ENCODE results near the gene TMPRSS6.

TMPRSS6 gene

DNA sequence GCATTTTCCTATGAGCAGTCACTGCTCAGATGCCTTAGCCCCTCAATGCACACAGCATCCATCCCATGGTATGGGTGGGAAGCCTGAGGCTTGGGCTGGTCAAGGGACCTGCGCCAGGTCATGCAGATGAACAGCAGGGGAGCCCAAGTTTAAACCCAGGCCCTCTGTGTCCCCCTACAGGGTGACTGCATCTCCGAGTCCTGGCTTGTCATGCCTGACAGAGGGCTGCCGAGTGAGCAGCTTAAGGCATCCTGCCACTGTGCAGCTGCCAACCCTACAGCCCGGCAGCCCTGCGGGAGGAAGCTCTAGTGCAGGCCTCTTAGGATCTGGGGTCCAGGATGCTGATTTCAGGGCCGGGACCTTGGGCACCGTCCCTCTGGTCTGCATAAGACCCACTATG lies 30.2 kb upstream of the TMPRSS6 start:
- no peak for DNase-seq

GRCh38 chr22:37138849-37139561 lies 29.5 kb upstream of the TMPRSS6 start:
- DNase-seq = no peak

- no peak for DNase-seq
Observed at GRCh38 chr22:37137903-37138665, 28.6 kb upstream of the TMPRSS6 start.

GRCh38 chr22:37137131-37137530 lies 27.6 kb upstream of the TMPRSS6 start:
- DNase-seq = no peak

DNA sequence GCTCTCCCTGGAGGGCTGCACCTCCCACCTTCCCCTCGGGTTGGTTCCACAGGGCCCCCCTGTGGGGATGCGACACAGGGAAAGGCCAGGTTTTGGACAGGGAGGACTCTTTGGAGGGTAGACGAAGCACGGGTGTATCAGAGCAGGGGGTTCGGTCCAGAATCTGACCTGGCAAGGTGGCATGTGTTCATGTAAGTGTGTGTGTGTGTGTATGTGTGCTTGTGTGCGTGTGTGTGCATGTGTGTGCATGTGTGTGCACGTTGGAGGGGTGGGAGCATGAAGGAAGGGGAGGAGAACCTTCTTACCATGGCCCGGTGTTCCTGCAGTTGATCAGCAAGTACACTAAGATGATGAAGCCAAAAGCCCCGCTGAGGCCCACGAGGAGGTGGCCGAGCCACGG lies 25.5 kb upstream of the TMPRSS6 start:
- no peak for DNase-seq

- DNase-seq = no peak
Observed at GRCh38 chr22:37133304-37134018, 23.9 kb upstream of the TMPRSS6 start.

DNA sequence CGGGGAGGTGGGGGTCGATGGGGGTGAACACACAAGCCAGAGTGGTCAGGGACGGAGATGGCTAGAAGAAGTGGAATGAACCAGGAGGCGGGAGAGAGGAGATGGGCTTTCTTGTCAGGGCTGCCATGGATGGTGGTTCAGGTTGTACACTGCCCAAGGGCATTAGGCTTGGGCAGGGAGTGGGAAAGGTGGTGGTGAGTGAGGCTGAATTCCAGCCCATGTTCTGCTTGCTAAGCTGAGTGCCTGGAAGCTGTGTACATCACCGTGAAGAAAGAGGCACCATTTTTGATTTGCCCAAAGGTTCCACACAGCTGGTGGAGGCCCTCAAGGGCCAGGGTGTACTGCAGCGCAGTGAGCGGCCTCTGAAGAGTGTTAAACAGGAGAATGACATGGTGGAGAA lies 23.3 kb upstream of the TMPRSS6 start:
- DNase-seq = no peak

GRCh38 chr22:37129866-37130441 lies 20.4 kb upstream of the TMPRSS6 start:
- DNase-seq = no peak

GRCh38 chr22:37128555-37129281 lies 19.2 kb upstream of the TMPRSS6 start:
- no peak for DNase-seq

- no peak for DNase-seq
Observed at GRCh38 chr22:37127350-37127878, 17.9 kb upstream of the TMPRSS6 start.

- DNase-seq = no peak
Observed at GRCh38 chr22:37126882-37127281, 17.4 kb upstream of the TMPRSS6 start.

DNA sequence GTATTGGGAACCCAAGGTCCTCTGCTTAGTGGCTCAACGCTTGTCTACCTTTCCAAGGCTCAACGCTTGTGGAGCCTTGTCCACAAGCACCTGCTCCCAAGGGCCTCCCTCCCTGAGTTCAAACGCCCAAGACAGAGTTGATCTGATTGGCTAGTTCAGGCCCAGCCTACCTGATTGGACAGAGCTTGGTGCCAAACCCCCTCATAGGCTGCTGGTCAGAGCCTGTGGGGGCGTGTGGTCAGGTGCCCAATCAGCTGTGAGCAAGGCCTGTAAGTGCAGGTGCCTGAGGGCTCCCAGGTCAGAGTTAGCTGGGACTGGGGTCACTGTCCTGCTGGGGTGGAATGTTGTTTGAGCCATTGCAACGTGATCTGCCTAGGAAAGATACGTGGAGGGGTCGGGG lies 16.9 kb upstream of the TMPRSS6 start:
- no peak for DNase-seq

GRCh38 chr22:37123649-37124048 lies 14.1 kb upstream of the TMPRSS6 start:
- DNase-seq = no peak

DNA sequence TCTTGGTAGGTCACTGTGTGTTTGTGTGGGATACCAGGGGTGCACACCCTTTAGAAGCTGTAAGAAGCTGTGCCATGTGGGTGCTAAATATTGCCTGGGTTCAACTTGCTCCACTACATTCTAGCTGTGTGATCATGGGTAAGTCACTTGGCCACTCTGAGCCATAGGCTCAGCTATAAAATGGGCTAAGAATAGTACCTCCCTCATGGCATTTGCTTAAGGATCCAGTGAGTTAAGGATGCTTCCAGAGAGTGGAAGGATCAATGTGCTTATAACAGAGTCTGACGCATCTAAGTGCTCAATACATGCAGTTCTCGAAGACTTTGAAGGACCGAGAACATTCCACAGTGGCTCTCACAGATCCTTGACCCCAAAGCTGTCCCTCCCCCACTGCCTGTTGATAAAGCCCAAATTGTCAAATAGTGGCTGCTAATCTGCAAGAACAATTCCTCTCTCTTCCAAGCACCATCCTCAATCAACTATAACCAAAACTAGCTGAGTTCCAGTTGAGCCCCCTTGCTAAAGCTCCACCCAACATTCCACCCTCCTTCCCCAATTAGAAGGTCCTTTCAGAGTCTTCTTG lies 13.2 kb upstream of the TMPRSS6 start:
- no peak for DNase-seq

DNA sequence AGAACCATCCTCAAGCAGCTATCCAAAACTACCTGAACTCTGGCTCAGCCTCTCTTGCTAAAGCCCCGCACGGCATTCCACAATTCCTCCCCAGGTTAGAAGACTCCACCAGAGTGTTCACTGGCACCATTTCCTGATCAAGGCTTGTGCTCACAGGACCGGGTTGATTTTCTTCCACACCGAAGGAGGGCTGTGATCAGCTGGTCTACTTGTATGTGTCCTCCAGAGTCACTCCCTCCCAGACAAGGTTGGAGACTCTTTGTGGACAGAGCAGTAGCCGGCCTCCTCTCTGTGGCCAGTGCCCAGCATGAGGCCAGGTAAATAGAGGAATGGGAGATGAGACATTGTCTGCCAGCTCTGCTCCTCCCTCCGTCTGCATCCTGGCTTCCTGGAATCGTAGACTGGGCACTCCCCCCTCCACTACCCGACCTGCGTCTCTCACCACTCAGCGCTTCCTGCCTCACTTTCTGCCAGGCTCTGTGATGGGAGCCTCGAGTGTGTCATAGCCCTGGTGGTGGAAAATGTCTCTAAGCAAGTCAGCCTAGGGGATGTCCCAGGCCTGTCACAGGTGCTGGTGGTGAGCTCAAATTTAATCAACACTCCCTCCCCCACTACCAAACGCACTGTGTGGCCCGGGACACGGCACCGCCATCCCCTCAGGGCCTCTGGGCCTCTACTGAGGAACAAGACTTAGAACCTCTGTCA lies 12.5 kb upstream of the TMPRSS6 start:
- peak; percentile 82 for DNase-seq

- DNase-seq = no peak
Observed at GRCh38 chr22:37120569-37121340, 11.2 kb upstream of the TMPRSS6 start.

DNA sequence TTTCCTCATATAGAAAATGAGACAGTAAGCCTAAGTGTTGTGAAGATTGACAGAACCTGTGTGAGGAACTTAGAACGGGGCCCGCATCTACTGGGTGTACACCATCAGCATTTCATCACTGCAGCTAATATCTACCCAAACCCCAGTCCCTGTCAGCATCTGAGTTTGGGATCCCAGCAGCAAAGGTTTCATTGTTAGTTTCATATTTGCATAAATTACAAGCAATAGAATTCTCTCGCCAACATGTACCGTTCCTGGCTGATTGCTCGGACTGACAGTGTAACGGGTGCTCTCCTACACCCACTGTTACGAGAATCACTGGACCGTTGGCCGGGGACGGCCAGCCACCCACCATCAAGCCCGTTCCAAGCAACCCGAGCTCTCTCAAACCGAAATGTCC lies 10.4 kb upstream of the TMPRSS6 start:
- DNase-seq = no peak

GRCh38 chr22:37118083-37118482 lies 8.6 kb upstream of the TMPRSS6 start:
- no peak for DNase-seq

GRCh38 chr22:37117092-37117491 lies 7.6 kb upstream of the TMPRSS6 start:
- DNase-seq = no peak

DNA sequence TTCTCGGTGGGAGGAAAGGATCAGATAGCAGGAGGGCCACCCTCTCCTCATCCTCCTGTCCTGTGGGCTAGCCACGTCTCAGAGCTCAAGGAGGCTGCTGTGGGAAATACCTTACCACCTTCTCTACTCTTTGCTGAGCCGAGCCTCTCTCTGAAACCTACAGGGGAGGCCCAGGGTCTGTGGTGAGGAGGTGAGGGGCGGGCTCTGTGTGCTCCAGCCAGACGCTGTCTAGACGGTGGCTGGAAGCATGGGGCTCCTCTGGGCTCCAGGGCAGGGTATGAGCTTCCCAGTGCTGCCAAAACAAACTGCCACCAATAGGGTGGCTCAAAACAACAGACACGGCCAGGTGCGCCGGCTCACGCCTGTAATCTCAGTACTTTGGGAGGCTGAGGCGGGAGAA lies 5.5 kb upstream of the TMPRSS6 start:
- DNase-seq = no peak

GRCh38 chr22:37113757-37114156 lies 4.2 kb upstream of the TMPRSS6 start:
- no peak for DNase-seq

Data from kidney glomerular epithelial cell (primary cell).